Measurements from ENCODE around the gene FGD2.
"Not testable (repeated sequence)": the region's sequence is repeated elsewhere in the genome, so short reads cannot be mapped to it uniquely, and the experiment has no call there.

FGD2 gene

DNA sequence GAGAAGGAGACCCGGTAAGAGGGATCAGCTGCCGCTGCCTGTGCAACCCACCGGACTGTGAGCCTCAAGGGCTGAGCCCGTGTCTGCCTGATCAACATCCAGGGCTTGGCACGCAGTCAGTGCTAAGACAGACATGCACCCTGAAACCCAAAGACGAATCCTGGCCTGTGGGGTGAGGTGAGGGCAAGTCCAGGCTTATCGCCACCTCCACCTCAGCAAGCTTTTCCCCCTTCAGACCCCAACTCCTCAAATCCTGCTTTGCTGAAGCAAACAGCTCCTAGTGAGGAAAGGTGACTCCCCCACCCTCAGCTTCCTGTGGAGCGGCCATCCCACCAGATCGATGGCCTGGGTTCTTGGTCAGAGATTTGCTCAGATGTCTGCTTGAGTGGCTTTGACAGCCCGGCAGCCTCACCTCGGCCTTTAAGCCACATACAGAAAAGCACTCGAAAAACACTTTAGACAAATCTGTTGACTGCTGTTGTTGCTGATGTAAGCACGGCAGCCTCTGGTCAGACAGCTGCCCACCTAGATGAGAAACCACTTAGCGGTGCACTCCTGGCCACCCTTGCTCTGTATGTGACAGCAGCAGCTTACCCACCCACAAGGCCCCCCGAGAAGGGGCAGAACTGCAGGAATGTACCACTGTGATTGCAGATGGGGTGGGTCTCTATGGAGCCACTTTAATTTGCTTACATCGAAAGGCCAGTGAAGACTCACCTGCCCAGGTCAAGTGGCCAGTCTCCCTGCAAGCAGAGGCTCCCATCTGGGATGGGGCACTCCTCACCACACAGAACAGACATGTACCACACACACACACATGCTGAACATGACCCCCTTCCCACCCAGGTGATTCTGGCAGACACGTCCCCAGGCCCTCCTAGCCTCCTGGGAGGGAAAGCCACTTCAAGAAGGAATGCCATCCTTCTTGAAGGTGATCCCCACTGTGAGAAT, 34.3 kb upstream of the FGD2 start:
- no peak for DNase-seq

DNA sequence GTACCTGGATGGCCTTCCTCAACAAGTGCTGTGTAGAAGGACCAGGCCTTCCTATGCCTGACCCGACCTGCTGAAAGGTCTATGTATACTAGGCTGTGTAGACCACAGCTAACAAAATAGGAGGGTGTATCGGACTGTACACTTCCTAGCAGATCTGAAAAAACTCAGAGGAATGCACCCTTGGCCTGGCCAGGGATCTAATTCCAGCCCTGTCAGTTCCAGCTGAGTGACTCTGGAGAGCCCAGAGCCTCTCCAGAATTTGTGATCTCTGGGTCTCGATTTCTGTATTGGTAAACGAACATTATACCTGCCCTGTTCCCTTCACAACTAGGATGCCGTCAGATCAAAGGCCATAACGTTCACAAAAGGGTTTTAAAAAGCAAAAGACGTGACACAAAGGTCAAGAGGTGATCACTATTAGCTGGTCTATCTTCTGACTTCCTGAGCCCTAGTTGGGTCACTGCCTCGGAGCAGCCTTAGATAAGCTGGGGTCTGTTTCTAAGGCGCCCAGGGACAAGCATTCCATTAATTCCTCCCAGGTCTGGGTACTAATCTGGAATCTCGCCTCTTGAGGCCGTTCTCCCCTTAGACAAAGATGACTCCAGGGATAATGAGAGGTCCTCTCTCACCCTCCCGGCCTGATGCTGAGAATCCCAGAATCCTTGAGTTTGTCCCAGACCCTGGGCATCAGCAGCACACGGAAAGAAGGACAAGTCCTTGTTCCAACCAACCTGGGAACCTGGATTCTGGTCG, 33.4 kb upstream of the FGD2 start:
- DNase-seq, result no peak

DNA sequence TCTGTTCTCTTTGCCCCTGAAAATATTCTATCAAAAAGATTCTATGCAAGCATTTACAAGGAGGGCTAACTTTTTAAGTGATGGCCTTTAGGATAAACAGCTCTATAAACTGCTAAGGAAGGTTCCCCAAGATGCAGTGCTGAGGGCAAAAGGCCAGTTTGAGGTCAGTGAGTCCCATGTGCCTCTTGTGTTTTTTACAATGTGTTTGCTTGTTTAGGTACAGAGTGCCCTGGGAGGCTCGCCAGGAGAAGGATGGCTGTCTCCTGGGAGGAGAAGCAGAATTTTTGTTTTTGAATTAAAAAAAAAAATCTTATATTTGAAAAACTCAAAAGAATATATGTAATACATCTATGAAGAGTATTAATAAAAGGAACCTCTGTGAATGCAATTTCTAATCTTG, 32.3 kb upstream of the FGD2 start:
- no peak for DNase-seq

DNA sequence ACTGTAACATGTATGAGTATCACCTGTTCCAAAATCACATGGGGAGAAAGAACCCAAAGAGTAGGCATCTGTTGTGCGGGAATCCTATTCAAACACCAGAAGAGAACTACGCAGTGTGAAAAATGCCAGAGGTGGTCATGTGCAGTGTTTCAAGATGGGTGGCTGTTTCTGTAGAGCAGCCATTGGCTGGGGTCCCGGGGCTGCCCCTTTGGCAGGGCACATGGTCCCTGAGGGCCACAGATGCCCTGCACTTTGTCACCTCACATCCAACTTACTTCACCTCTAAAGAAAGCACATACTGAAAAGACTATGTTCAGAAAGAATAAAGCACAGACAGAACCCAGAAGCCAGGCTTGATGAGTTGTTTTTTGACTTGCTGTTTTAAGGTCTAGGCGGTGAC, 31.8 kb upstream of the FGD2 start:
- no peak for DNase-seq

DNA sequence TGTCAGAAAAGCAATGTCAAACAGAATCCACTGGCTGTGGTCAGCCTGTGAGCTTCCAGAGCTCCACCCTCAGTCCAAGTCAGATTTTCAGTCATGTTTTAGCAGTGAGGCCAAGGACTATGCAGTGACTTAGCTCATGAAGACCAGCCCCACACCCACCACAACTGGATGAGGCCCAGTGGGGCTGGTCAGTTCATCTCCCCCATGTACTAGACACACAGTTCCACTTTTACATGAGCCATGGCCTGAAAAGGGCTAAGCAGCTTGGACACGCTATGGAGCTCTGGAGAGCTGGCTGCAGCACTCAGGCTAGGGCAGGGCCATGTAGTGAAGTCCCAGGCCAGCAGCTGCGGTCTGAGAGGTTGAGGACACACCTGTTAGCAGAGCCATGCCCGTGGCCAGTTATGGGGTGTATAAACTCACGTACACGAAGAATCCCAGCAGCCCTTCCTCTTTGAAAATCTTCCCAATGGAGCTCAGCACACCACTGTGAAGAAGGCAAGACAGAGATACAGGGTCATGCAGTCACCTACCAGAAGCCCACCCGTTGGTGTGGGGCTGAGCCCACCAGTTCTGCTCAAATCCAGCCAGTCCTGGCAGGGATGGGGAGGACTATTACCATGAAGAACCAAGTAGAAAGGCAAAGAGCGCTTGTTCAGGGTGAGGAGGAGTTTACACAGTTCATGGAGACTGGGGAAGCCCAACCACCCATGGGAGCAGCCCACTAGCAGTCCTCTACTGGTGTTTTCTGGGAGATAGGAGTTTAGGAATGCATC, 30.0 kb upstream of the FGD2 start:
- no peak for DNase-seq

DNA sequence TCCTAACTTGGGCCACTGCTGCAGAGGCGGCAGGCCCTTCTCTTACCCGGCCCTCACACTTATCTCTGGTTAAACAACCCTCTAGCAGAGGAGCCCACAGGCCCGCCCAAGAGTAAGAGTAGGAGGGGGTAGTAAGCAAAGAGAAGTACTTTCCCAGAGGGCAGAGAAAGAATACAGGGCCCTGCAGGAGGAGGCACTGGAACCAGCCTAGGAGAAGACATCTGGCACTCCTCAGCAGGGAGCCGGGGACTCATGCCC, 29.5 kb upstream of the FGD2 start:
- no peak for DNase-seq

DNA sequence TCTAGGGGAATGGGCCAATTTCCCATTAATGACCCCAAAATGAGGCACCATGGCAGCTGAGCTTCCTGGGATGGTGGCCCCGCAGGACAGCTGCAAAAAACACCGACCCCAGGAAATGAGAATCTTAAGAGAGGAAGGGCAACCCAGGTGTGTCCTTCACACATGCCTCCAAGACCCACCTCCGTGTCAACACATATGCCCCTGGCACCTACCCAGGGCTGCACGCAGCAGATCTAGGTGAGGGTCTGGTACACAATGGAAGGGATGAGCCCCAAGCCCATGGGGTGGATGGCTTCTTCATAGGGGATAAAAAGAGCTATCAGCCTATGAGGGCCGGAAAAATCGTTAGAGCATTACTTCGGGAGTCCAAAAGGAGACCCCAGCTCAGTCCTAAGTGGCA, 28.9 kb upstream of the FGD2 start:
- DNase-seq, result no peak

DNA sequence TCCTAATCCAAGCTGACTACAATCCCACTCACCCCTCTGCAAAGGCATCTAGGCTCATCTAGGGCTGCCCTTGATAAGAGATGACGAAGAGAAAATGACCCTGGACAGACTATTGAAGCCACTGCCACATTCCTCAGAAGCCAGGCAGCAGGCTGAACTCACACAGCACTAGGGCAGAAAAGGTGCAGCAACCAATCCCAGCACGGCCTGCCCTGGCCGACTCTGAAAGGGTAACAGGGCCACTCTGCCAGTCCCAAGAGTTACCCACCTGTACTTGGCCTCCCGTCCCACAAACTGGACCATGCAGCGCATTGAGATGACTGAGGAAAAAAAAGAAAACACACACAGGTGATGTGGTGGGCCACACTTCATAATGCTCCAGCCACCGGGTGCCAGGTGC, 28.5 kb upstream of the FGD2 start:
- DNase-seq, result no peak

DNA sequence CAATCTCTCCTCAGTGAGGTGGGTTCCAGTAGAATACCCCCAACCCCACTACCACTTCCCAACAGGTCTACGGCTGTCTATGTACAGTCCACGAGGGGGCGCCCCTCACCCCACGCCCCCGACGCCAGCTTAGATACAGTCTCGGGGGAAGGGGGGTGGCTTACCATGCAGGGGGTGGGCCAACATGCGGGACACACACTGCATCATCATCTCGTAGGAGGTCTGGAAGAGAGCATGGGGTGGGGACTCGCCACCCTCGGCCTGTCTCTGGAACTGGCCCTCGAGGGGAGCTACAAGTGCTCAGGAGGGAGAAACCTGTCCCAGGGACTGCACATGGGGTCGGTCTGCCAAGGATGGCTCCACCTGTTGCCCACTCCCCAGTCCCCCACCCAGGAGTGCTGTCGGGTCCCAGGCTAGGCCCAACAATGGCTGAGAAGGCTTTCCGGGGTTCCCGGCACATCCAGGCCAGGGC, 27.9 kb upstream of the FGD2 start:
- no peak for DNase-seq

DNA sequence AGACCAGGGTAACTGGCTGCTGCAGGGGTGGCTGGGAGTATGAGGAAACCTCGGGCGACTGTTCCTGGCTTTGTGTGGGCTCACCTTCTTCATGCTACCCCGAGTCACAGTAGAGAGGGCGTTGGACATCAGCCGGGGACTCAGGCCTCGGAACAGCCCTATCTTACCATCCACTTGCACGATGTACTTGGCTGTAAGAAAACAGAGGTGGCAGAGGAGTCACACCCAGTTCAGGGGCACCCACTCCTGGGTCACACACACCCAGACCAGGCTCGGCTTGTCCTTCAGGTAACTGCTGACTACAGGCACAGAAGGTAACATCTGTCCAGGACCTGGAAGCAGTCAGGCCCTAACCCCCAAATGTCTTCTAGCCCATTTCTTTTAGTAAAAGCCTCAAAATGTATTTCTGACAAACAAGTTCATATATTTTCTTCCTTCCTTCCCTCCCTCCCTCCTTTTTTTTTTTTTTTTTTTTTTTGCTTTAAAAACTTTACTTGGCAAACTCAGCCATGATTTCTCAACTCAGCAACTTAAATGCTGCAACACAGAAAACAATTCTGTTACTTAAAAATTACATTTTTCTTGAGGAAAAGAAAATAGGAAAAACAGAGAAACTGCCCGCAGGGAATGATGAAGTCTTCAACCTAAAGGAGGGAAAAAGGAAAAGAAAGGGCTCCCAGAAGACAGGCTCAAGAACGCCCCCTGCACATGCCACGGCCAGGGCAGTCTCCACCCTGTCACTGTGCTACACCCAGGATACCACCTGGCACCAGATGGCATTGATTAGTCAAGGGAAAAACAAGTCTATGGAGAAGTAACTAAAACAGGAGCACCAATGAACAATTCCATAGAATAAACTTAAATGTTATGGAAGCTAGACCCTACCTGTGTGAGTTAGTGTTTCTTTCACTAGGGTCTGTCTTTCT, 26.8 kb upstream of the FGD2 start:
- no peak for DNase-seq

DNA sequence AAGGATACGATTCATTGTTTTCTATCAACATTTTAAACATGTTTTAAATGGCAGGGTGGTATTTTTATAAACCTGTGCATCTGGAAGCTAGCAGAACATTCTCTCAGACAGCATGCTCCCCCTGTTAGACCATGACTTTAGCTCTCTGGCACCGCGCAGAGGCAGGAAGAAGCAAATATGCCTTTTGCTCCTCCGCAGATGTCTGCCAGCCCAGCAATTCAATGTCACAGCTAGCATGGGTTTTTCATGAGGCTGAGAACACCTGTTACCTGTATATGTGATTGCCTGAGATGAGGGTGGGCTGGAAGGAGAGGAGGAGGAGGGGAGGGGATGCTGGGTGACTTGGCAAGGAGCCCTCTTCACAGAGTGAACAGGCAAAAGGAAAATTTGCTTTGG, 26.1 kb upstream of the FGD2 start:
- DNase-seq, result no peak

DNA sequence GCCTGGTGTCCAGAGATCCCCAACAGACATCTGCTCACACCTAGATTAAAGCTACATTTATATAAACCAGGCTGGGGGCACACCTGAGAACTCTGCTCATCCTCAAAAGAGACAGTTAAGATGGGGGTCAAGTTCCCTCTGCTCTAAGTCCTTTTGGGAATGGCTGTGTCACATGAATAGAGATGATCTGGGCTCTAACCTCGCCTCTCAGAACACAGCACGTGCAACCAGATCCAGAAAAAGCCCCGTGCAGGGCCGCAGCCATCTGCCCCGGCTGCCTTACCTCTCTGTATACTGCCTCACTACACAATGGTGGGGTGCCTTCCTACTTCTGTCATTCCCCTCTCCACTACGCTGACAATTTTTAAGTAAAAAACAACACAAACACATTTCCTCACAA, 25.3 kb upstream of the FGD2 start:
- DNase-seq, result no peak

DNA sequence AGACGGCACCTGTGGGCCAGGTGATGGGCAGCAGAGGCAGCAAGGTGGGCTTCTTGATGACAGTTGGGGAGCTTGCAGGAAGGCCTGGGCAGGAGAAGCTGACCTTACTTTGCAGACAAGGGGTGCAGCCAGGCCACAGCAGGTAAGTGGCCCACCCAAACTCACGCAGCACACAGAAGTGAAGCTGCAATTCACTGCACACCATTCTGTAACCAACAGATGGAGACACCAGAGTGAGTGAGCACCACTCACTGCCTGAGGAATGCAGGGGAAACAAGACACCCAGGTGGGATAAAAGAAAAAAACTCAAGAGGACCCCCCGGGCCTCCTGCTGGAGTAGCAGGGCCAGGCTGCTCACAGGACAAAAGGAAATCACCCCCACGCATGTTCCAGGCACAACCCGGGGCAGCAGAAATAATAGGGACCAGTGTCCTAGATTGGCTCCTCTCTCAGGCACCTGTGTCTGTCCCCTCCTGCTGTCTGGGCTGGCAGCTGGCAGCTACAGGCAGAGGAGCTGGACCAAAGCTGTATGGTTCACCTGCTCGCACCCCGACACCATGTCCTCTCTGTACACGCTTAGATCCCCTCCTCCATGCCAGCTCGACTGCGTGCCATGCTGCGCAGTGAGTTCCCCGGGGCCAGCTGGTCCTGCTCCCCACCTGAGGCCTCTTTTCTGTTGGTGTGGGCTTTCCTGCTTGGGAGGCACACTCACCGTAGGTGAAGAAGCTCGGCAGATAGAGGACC, 24.4 kb upstream of the FGD2 start:
- no peak for DNase-seq

DNA sequence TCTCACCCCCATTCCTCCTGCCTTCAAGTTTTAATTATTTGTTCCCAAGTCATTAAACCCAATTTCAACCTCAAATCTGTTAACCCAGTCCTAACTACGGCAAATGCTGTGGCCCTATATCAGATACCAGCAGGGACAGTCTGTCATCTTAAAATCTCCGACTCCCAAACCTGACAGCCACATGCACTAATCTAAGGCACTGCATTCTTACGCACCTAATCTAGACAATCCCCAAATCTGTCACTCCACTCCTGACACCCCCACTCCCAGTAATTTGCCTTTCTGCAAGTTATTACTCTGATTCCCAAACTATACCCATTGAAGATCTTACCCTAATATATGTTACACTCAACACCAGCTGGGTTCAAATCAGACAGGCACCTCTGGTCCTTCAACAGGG, 21.9 kb upstream of the FGD2 start:
- no peak for DNase-seq

DNA sequence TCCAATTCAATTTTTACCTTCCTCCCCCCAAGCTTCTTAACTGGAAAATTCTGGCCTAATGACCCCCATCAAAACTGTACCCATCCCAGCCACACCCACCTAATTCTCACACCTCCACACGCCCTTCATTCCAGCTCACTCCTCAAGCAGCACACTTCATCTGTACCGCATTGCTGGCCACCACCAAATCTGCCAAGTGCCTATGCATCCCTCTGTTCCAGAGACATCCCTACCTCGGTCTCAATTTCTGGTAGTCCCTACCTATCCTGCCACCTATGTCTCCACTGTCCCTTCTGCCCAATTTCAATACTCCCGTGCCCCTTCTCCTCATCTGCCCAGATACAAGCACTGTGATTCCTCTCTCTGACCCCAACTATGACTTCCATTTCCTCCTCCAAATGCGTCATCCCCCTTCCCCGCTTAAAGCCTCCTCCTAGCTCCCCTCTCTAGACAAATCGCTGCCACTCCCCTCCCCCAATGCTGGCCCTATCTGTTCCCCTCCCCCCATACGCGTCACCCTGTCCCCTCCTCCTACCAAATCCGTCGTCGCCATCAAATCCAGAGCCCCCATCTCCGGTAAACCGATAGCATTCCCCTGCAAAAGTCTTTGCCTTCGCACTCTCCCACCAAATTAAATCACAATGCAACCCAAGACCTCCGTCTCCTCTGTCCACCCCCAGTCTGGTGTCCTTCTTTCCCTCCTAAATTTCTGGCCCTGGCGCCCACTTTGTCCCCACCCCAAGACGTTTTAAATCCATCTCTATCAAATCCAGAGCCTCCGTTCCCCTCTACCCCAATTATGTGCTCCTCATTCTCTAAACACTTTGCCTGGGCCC, 20.7 kb upstream of the FGD2 start:
- peak; percentile 14 for DNase-seq

DNA sequence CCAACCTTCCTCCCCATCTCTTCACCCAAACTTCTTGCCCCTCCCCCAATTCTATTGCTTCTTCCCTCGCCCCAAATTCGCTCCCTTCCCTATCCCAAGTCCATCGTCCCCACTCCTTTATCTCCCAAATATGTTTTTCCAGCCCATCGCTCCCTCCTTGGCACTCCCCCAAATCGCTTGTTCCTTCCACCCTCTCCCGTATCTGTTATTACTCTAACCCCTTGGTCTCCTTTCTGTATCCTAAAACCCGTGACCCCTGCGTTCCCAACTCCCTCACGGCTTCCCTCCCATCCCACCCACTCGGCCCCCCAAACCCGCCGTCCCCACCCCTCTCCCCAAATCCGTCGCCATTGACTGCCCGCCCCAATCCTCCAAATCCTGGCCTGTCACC, 20.0 kb upstream of the FGD2 start:
- DNase-seq, result no peak

DNA sequence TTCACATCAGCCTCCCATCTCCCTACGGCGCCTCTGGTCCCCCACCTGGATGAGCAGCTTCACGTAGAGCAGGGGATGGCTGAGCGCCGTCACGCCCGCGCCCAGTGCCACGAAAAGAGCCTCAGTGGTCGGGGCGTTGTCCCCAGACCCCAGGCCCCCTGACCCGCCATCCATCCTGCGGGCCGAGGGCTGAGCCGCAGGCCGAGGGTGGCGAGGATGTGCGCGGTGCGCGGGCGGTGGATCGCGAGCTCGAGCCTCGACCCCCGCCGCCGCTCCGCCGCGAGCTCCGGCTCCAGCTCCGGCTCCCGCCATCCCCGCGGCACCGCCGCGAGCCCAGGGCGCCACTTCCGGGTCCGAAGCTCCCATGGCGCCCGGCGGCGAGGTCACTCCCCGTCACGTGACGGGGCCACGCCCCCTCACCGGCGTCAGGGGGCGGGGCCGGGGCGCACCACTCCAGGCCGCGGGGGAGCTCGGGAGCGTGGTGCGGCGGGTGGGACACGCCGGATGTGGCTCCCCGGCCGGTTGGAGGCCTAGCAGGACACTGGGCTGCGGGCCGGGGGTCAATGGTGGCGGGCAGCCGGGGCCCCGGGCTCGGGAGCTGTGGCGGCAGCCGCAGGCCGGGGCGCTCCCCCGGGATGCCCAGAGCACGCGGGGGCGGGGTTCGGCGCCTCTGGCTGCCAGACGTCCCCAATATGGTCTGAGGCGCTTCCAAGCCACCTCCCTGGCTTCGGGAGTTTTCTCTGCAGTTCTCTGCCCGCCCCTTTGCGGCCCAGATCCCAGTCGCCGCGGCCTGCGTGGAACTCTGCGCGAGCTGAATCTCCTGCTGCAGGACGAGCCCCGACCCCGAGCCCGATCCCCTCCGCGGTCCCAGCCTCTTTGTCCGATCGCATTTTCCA, 19.4 kb upstream of the FGD2 start, which contains the start of gene MTCH1:
TSS of gene MTCH1 (minus strand) at position 389 of the 896 bp plus-strand sequence. CDS start at position 366, 23 bp downstream.
- peak; percentile 85 for DNase-seq

DNA sequence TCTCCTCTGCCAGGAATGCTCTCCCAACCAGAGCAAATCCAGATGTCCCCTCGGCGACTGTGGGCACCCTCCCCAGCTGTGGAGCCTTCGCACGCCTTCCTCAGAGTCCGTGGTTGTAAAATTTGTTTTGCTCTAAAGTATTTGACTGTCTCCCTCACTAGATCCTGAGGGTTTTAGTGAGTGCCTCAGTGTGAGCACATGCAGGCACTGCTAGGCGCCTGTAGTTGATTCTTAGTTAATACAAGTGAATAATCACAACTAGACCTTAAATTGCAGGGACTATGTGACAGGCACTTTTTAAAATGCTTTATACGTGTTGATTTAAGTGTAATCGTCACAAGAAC, 18.8 kb upstream of the FGD2 start:
- no peak for DNase-seq

DNA sequence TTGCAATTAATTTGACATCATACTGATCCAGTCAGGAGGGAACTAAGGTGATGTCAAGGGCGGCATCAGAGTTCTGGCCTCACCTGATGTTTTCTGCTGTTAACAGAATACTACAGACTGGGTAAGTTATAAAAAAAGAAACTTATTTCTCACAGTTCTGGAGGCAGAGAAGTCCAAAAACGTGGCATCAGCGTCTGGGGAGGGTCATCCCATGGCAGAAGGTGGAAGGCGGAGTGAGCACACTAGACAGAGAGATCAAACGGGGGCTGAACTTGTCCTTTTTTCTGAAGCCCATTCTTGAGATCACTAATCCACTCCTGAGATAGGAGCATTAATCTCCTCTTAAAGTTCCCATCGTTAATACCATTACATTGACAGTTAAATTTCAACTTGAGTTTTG, 16.2 kb upstream of the FGD2 start:
- no peak for DNase-seq

DNA sequence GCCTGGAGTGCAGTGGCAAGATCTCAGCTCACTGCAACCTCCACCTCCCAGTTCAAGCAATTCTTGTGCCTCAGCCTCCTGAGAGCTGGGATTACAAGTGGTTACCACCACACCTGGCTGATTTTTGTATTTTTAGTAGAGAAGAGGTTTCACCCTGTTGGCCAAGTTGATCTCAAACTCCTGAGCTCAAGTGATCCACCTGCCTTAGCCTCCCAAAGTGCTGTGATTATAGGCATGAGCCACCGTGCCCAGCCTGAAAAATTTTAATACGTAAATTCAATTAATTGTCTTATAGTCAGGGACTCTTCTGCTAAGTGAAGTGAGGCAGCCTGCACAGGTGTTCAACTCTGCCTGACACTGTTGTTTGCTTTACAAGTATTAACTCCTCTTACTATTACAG, 15.1 kb upstream of the FGD2 start:
- not testable (repeated sequence) for DNase-seq

Measured in activated effector memory CD4-positive, alpha-beta T cell treated with Interleukin-2 at 50 U/mL for 16 hours (primary cell).